Inflammatory macrophage (primary cell): ENCODE data around the gene CD33.

Source experiments
- DNase-seq, 2 donors: peaks; one replicate each; pipeline ENCODE4 v3.0.0-alpha.2; 2020 to 2022

Gene CD33

GRCh38 chr19:51259348-51260245 lies 34.7 kb downstream of the CD33 start:
- DNase-seq, result peak; percentile 71 to 80

GRCh38 chr19:51263808-51264207 lies 38.9 kb downstream of the CD33 start:
- DNase-seq, result no peak

- no peak for DNase-seq
These were observed 46.2 kb downstream of the CD33 start for GRCh38 chr19:51271067-51271466.

GRCh38 chr19:51272183-51272810 lies 47.4 kb downstream of the CD33 start:
- DNase-seq, result peak; percentile 54 to 55

GRCh38 chr19:51274049-51274770 lies 49.3 kb downstream of the CD33 start:
- no peak for DNase-seq

DNA sequence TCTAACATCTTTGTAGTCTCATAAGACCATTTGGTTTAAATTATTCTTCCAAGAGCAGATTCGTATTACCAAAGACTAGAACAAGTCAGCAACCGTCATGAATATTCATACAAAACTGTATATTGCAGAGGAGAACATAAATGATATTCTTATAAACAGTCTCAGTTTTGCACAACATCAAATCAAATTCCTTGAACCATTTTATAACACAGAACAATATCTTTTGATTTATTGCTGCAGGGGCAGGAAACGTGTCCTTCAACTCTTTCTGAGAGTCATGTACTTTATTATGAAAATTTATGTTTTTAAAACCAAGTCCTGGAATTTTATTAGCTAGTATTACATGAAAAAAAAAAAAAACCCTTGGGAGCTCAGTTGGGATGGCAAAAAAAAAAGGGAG lies 52.2 kb downstream of the CD33 start:
- DNase-seq, result no peak

DNA sequence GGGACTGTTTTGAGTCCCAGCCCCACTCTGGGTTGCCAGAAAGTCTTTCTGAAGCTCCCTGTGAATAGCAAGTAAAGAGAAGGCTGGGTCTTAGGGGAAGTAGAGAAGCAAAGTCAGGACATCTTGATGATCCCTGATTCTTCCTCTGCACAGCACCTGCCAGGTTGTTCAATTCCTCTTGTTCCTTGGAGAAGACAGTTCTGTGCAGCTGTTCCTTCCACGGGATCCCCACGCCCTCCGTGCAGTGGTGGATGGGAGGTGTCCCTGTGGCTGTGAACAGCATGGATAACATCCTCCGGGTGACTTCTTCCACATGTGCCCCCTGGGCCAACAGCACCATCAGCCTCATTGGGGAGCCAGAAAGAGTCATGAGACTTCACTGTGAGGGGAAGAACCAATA lies 57.5 kb downstream of the CD33 start:
- no peak for DNase-seq

DNA sequence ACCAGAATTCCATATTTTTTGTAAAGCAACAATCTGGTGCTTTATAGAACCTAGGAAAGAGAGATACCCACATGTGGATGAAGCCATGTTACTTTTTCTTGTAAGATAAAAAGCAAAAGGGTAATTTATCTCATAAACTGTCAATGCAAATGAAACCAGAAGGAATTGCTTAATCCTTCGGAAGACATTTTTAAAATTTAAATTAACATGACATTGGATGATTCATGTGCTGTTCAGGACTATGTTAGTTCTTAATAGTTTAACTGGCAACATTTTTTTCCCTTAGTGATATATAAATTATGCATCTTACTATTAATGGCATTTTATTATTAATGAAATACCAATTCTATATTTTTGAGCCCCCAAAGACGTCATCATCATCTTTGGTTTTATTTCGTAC lies 60.8 kb downstream of the CD33 start:
- DNase-seq, result no peak
